Left ventricle myocardium inferior (tissue), 1 donor: ENCODE results near the gene MAP7. TPM values are rescaled to one million over a fixed set of nuclear protein-coding genes. Genes with fewer than 3 reads are reported as not detected.

Experiments
- DNase-seq: peaks from one replicate; pipeline ENCODE4 v3.0.0-alpha.2; 2020
- H3K27ac ChIP-seq: fragments of 200-600 bp; replicated peaks from 2 replicates; pipeline ENCODE4 v1.8.0; 2021
- H3K27me3 ChIP-seq: fragments of 200-600 bp; 2 replicates; pipeline ENCODE4 v1.8.0; 2021; ENCODE audit warnings: low read depth
- H3K36me3 ChIP-seq: fragments of 200-600 bp; 2 replicates; pipeline ENCODE4 v1.8.0; 2021
- H3K4me1 ChIP-seq: fragments of 200-600 bp; 2 replicates; pipeline ENCODE4 v1.8.0; 2021
- H3K4me3 ChIP-seq: fragments of 200-600 bp; 2 replicates; pipeline ENCODE4 v1.8.0; 2021; ENCODE audit warnings: mild to moderate bottlenecking, moderate library complexity
- H3K9me3 ChIP-seq: fragments of 200-600 bp; replicated peaks from 2 replicates; pipeline ENCODE4 v1.8.0; 2021
- intact Hi-C: fragments of 100-400 bp; cut with micrococcal nuclease; formaldehyde crosslinking; loops from one replicate; pipeline ENCODE4 v1.11.0; 2022
- total RNA-seq: library from RNA; stranded (reverse); fragmentation: NEBNext Ultra II Directional; extraction: Animal tissue kit (Norgen Biotek cat#: 25700); gene quantifications from one replicate; pipeline ENCODE4 v1.2.1, GENCODE V29; 2021
- TF ChIP-seq, protein P1 (sequence below): fragments of 200-600 bp; IDR thresholded peaks from 2 replicates; pipeline ENCODE4 v1.8.0; 2021; ENCODE audit warnings: antibody characterized with exemption, mild to moderate bottlenecking, borderline replicate concordance
- donor health status: DM: no; HTN: yes; CAD: no; lungs with severe emphysema.

The MAP7 gene
- total RNA-seq, 1 donor from 2014 or later = 3.1 TPM

- peaks cover 24% of the 10 kb centered on the region for H3K27me3 ChIP-seq
- DNase-seq = no peak
- TF ChIP-seq, protein P1, sequence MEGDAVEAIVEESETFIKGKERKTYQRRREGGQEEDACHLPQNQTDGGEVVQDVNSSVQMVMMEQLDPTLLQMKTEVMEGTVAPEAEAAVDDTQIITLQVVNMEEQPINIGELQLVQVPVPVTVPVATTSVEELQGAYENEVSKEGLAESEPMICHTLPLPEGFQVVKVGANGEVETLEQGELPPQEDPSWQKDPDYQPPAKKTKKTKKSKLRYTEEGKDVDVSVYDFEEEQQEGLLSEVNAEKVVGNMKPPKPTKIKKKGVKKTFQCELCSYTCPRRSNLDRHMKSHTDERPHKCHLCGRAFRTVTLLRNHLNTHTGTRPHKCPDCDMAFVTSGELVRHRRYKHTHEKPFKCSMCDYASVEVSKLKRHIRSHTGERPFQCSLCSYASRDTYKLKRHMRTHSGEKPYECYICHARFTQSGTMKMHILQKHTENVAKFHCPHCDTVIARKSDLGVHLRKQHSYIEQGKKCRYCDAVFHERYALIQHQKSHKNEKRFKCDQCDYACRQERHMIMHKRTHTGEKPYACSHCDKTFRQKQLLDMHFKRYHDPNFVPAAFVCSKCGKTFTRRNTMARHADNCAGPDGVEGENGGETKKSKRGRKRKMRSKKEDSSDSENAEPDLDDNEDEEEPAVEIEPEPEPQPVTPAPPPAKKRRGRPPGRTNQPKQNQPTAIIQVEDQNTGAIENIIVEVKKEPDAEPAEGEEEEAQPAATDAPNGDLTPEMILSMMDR = no peak
- H3K27ac ChIP-seq = no peak overlapping the region
- H3K36me3 ChIP-seq = no peaks in the 10 kb centered on the region
- no peaks in the 10 kb centered on the region for H3K9me3 ChIP-seq
- intact Hi-C loops = no loop called here
- H3K4me3 ChIP-seq = no peak overlapping the region
- H3K4me1 ChIP-seq = peaks cover 8% of the 10 kb centered on the region
These were observed 28.3 kb downstream of the MAP7 start for GRCh38 chr6:136521911-136522310.

- Histone ChIP-seq H3K4me3 (no peak overlapping the region), H3K4me1 (peaks cover 3% of the 10 kb centered on the region), H3K27me3 (peaks cover 24% of the 10 kb centered on the region), H3K36me3 (no peaks in the 10 kb centered on the region), H3K27ac (no peak overlapping the region), H3K9me3 (no peaks in the 10 kb centered on the region)
- TF ChIP-seq, protein P1 = no peak
- intact Hi-C loops = no loop called here
- no peak for DNase-seq
These were observed 28.8 kb downstream of the MAP7 start for GRCh38 chr6:136521427-136521826.

GRCh38 chr6:136520517-136520916, 29.7 kb downstream of the MAP7 start:
- intact Hi-C loops = no loop called here
- peaks cover 24% of the 10 kb centered on the region for H3K27me3 ChIP-seq
- no peaks in the 10 kb centered on the region for H3K9me3 ChIP-seq
- H3K4me3 ChIP-seq = no peak overlapping the region
- DNase-seq = no peak
- TF ChIP-seq, protein P1 = no peak
- no peaks in the 10 kb centered on the region for H3K36me3 ChIP-seq
- H3K4me1 ChIP-seq = no peaks in the 10 kb centered on the region
- no peak overlapping the region for H3K27ac ChIP-seq

DNA sequence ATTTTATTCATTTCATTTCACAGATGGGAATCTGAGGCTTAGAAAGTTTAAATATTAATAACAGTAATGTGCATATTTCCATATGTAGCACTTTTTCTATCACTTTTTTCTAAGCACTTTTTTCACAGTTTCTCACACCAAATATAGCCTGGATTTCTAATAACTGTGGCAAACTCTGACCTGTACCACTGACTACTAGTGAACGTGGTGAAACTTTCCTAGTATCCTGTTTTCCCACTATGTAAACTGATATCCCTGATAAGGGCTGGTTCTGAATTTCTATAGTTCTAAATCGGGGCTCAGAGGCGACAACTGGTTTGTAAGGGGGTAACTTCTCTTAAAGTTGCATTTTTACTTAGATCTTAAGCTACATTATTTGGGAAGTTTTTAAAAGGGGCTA, 32.6 kb downstream of the MAP7 start:
- no peaks in the 10 kb centered on the region for H3K4me1 ChIP-seq
- H3K36me3 ChIP-seq = no peaks in the 10 kb centered on the region
- DNase-seq = no peak
- H3K27ac ChIP-seq = no peak overlapping the region
- TF ChIP-seq, protein P1 = no peak
- H3K9me3 ChIP-seq = no peaks in the 10 kb centered on the region
- peaks cover 20% of the 10 kb centered on the region for H3K27me3 ChIP-seq
- H3K4me3 ChIP-seq = no peak overlapping the region
- intact Hi-C loops = no loop called here

DNA sequence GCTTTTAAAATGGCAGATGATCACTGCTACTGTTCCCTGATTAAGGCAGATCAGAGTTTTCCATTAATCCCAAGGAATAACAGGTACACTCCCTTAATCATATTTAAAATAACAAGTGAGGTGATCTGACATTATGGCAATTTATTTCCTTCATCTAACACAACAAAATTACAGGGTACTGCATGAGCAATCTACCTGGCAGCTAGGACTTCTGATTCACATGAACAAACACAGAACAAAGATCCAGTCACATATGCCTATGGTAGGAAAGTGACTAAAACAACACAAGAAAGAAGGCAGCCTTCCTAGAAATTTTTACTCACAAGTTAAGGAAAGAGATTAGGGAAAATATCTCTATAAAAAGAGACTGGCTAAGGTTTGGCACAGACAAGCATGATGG, 33.2 kb downstream of the MAP7 start:
- peaks cover 2% of the 10 kb centered on the region for H3K4me1 ChIP-seq
- H3K27ac ChIP-seq = no peak overlapping the region
- TF ChIP-seq, protein P1 = no peak
- no peak for DNase-seq
- no peaks in the 10 kb centered on the region for H3K9me3 ChIP-seq
- H3K36me3 ChIP-seq = no peaks in the 10 kb centered on the region
- H3K4me3 ChIP-seq = no peak overlapping the region
- peaks cover 20% of the 10 kb centered on the region for H3K27me3 ChIP-seq
- intact Hi-C loops = no loop called here

GRCh38 chr6:136514591-136514990, 35.6 kb downstream of the MAP7 start:
- intact Hi-C loops = no loop called here
- DNase-seq = no peak
- Histone ChIP-seq H3K4me3 (no peak overlapping the region), H3K36me3 (no peaks in the 10 kb centered on the region), H3K9me3 (no peaks in the 10 kb centered on the region), H3K27ac (no peak overlapping the region), H3K27me3 (peaks cover 17% of the 10 kb centered on the region), H3K4me1 (peaks cover 6% of the 10 kb centered on the region)
- TF ChIP-seq, protein P1 = no peak
